NCI-H345 (cell line): ENCODE results near the gene CACNA1A.
"Not testable (repeated sequence)": the region's sequence is repeated elsewhere in the genome, so short reads cannot be mapped to it uniquely, and the experiment has no call there.

Source experiments
- DNase-seq: peaks from one replicate; lab custom pipeline; 2025; lab: John Stamatoyannopoulos, UW

Gene CACNA1A

DNA sequence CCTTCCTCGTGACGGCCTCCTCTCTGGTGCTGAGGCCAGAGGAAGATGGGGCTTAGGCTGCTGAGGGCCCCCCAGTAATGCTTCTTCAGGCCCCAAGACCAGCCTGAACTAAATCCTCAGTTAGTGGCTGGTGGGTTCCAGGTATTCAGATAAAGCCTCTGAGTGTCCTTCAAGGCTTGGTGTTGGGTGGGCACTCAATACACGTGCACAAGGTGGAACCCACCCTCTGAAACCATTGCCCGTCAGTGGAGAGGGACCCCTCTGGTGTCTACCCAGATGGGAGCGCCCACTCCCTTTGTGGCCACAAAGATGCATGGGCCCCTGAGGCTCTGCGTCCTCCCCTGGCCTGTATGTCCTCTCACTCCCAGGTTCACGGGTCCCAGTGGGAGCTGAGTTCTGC is 277.0 kb downstream of the CACNA1A start:
- DNase-seq = no peak

DNA sequence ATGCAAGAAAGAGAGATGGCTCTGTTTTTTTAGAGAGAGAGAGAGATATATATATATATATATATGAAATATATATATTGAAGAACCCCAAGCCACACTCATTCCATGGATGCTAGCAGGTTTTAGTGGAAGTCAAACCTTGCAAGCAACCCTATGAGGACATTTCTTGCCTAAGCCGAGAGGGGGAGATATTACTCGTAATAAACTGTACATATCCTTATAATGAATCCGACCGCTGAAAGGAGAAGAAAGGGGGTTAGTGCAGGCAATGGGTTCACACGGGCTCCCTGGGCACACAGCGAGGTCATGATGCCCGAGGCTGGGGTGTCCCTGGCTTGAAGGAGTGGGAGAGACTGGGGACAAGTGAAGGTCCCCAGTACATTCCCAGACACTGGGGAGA is 277.7 kb downstream of the CACNA1A start:
- DNase-seq = no peak

DNA sequence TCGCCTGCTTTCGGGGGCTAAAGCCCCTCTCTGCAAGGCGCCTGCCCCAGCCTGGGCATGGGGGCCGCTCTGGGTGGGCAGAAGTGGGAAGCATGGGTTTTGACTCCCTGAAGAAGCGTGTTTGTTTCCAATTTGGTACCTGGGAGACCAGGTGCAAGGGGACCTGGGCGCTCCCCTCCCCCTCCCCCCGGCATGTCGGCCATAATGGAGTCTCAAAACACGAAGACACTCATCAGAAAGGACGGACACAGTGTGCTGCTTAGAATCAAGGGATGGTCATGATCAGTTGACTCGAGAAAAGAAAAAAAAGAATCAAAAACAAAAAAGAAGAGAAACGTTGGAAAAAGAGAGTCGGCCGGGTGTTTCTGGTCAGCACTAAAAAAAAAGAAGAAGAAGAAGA is 279.3 kb downstream of the CACNA1A start:
- DNase-seq = no peak

DNA sequence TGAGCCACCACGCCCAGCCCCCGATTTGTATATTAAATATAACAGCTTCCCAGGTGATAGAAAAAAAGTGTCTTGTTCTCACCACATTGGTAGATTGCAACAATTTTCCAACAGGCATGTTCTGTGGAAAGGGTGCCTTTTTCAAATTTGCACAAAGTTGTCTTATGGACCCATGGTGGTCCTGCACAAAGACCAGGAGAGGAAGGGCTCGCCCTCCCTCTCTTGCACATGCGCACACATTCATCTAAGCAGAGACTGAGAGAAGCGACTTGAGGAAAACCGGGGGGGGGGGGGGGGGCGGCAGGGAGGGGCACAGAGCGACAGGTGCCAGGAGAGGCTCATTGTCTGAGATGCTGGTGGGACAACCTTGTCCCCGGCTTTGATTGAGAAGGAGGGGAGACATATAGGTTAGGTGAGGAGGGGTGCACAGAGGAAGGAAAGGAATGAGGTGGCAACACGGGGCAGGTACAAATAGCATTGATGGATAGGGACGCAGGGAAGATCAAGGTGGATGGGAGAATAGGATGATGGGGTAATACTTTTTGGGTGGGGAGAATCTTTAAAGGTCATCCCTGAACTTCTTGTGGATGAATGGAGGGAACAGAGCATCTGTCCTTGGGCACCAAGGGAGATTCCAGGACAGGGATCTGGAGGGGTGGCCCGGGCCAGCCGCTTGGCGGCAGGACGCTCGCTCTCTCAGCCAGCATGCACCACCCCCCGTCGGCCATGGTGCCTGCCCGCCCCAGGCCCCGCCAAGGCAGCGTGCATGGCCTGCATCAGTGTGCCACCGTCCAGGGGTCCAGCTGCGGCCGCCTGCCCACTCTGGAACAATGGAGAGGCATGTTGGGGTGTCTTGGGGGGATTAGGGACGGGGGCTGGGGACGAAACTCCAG is 280.1 kb downstream of the CACNA1A start:
- no peak for DNase-seq

DNA sequence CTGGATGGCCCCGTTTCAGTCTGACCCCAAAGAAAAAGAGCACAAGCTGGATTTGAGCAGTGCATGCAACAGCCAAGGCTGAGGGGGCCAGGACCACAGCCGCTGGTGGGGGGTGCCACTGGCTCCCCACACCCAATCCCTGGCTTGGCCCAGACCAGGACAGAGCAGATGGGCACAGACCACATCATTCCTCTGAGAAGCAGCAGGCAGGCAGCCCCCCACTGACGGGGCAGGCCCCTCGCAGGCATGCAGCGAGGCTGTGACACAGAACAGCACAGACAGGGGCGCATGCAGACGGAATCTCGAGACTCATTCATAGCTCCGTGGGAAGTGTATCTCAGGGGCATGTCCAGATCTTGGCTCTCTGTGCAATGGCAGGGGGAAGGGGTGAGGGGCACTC is 281.2 kb downstream of the CACNA1A start:
- no peak for DNase-seq

DNA sequence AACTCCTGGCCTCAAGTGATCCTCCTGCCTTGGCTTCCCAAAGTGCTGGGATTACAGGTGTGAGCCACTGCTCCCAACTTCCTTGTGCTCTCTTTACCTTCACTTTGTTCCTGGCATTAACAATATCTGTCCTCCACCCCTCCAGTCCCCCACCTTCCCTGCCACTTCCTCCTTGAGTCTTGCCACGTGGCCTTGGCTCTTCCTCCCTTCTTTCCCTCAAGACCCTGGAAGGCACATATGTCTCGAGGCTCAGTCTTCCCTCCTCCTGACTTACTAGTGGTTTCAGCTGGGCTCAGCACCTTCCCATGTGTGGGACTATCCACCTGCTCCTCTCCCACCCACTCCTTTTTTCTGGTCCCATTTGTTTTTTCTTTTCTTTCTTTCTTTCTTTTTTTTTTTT is 285.4 kb downstream of the CACNA1A start:
- DNase-seq = no peak

DNA sequence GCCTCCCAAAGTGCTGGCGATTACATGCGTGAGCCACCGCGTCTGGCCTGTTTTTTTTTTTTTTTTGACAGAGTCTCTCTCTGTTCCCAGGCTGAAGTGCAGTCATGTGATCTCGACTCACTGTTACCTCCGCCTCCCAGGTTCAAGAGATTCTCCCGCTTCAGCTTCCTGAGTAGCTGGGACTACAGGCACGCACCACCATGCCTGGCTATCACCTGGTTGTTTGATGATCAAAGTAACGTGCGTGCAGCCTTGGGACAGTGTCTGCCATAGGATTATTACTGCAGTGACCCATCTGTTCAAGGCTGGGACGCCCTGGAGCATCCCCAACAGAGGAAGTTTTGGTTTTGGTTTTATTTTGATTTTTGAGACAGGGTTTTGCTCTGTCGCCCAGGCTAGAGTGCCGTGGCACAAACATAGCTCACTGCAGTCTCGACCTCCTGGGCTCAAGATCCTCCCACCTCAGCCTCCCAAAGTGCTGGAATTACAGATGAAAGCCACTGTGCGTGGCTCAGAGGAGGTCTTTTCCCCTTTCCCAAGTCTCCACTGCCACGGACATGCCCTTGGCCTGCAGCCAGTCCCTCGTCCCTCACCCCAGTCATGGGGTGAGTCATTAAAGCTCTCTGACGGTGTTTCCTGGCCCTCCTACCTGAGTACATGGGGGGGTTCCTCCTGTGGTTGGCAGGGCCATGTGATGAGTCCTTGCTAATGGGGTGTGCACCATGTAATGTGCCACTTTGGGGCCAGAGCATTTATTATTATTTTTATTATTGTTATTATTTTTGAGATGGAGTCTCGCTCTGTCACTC is 290.5 kb downstream of the CACNA1A start:
- DNase-seq = no peak

DNA sequence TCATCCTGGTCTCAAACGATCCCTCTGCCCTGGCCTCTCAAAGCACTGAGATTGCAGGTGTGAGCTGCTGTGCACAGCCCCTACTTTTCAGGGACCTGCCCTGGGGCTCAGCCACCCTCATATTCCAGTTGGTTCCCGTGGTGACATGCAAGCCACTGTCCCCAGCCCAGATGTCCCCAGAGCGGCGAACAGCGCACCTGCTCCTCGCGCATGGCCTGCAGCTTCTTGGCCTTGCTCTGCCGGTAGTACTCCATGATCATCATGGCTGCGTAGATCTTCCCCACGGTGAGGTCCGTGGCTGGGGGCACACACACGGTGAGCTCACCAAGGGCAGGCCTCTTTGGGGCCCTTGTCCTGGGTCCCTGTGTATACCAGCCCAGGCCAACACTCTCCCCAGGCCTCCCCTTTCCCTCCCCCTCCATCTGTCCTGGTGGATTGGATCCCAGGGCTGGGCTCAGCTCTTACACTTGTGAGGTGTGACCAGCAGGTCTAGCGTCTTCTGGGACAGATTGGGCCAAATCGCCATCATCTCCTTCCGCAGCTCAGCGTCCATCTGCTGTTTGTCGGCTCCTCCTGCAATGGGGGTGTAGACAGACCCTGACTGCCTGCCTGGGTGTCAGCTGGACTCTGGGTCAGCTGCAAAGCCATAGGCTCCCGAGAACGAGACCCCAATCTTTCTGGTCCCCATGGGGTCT is 292.1 kb downstream of the CACNA1A start:
- no peak for DNase-seq

DNA sequence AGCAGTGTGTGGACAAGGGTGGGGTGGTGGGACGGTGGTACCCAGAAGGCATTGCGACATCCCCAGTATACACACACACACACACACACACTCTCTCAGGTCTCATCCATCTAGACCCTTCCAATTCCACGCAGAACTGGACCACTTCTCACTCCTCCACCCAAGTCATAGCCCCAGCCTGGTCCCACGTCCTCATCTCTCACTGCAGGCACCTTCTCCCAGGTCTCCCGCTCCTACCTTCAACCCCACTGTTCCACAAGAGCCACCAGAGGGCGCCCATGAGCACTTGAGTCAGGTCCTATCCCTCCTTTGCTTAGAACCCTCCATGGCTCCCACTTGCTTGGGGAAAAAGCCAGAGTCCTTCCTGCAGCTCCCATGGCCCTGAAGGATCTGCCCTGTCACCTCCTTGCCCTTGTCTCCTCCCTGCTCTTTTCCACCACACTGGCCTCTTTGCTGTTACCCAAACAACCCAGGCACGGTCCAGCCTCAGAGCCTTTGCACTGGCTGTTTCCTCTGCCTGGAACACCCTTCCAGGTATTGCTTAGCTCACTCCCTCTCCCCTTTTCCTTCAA is 293.4 kb downstream of the CACNA1A start:
- peak; percentile 23 for DNase-seq

DNA sequence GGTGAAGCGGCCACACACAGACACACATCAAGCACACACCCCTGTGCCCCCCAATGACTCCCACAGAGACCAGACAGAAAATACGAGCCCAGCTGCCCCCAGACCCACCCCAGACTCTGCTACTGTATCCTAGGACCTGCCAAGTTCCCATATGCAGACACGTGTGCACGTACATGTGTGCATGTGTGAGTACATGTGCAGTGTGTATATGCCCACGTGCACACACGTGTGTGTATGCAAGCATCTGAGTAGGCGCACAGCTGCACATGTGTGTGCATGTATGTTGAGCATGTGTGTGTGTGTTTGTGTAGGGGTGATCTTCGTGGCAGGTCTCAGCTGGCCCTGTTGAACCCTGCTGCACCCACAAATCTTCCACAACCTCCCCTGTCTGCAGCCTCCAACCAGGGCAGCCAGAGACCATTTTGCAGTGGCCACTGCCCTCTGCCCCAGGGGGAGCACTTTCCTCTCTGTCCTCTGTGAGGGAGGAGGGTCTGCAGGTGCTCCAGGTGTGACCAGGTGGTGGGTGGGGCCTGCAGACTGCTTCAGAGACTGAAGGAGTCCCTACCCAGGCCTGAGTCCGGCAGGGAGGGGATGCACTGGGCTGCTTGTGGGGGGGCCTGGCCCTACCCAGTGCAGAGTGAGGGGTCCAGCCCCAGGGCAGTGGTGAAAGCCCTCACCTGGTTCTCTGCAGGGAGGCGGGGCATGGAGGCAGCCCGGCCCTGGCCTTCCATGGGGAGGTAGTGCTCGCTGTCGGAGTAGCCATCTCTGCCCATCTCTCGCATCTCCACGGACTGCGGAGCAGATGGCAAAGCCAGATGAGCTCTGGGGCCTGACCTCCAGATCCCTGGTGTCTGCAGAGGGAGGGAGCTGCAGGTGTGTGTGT is 294.6 kb downstream of the CACNA1A start:
- DNase-seq = no peak

DNA sequence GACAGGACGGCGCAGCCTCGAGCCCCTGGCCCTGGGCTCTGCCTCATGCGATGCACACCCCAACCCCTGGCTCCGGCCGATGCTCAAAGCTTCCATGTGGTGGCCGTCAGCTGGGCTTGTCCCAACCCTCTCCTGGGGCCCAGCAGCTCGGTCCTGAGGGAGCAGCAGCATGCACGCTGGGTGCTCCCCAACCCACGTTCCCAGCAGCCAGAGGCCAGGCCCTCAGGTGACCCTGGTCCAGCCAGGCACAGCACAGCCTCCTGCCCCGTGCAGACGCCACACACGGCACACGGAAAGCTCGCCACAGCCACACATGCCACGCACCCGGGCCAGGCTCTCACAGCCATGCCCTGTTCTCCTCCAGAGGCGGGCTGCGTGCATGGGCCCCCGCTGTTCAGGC is 295.3 kb downstream of the CACNA1A start:
- DNase-seq = no peak

DNA sequence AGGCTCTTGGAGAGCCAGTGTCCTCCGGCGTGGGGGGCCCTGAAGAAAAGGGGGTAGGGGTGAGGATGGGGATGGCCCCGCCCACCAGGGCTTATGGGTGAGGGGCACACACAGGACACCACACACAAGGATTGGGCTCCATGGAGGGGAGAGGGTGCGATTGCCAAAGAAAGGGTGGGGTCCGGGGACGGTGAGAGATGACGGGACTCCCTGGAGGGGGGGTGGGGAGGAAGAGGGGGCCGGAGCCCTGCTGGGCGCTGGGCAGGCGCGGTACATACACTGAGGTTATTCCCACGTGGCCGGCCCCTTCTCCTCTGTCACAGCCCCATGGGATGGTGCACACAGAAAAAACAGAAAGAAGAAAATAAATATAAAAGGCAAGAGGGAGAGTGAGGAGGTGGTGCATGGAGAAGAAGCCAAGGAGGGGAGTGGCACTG is 295.9 kb downstream of the CACNA1A start:
- DNase-seq = no peak

DNA sequence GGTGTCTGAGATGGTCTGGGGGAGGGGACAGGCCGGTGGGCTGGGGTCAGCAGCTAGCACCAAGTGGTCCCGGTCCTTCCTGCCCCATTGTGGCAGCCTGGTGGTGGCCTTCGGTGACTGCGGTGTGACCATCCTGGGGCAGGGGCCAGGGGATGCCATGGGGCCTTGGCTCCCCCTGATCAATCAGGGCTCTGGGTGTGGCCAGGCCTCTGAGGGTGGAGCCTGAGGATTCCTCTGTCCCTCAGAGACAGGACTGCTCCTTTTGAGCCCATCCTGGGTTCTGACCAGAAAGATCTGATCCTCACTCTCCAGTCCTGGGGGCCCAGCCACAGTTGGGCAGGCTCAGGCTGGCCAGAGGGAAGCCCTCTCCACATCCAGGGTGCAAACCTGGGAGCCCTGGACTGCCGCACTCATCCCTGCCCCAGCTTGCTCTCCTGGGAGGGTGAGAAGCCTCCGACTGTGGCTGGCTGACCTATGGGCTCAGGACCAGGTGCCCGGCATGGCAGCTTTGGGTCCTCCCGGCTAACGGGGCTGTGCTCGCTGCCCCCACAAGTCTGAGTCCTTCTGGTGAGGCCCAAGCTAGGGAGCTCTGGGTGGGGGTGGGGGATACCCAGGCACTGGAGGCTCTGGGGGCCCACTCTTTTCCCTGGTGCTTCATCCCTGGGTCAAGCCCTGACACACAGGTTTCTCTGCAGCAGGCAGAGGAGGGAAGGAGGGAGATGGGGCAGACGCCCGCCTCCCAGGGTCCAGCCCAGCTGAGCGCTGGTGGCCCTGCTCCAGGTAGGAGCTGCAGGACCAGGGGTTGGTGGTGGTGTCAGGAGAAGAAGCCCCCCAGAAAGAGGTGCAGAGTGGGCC is 296.6 kb downstream of the CACNA1A start:
- no peak for DNase-seq

DNA sequence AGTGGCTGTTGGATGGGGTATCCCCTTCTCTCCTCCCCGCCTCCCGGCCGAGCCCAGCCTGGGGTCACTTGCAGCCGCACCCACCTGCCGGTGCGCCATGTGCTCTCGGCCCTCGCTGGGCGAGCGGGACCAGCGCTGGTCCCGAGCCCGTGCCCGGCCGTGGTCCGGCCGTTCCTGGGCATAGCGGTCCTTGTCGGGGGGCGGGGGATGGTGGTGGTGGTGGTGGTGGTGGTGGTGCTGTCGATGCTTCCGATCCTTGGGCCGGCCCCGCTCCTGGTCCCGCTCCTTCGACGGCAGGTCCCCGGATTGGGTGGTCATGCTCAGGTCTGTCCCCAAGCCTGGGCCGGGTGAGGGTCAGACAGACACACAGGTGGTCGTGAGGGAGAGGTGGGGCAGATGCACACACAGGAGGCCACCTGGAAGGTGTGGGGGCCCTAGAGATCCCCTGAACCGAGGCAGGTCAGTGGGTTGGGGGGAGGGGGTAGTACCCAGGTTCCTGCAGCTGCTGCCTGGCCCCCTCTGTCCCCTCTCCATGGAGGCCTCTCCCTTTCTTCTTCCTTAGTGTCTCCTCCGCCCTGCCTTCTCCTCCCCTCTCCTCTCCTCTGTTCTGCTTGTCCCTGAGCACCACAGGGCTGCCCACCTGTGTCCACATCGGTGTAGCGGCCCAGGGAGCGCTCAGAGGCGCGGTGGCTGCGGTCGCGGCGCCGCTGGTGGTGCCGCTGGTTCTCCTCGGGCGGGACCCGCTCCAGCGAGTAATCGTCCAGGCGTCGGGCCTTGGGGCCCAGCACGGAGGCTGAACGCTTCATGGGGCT is 297.4 kb downstream of the CACNA1A start:
- DNase-seq = no peak

DNA sequence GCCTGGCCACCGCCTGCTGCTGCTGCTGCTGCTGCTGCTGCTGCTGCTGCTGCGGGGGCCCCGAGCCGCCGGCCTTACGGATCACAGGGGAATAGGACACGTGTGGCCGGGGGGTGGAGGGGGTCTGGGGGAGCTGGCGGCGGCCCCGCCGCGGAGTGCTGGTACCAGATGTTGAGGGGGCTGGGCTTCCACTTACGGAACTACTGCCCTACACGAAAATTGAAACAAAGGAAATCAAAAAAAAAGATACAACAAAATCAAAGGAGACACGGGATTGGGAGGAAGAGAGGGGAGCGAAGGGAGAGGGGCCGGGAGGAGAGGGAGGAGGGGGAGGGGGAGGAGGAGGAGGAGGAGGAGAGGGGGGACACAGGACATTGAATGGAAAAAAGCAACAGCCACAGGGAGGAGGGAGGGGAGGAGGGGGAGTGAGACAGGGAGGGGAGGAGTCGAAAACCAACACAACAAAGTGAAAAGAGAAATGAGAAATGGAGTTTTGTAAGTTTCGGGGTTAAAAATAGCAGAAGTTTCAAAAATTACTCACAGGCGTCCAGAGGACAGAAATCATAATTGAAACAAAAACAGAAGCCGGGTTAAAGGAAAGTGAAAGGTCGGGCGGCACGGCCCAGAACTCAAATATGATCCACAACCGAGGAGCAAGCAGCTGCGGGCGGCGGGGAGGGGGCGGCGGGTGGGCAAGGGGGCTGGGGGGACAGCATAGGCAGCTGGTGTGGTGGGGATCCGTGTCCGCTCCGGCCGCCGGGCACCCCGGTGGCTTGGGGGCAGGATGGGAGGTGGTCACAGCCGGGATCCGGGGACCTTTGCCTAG is 298.2 kb downstream of the CACNA1A start:
- DNase-seq = no peak

DNA sequence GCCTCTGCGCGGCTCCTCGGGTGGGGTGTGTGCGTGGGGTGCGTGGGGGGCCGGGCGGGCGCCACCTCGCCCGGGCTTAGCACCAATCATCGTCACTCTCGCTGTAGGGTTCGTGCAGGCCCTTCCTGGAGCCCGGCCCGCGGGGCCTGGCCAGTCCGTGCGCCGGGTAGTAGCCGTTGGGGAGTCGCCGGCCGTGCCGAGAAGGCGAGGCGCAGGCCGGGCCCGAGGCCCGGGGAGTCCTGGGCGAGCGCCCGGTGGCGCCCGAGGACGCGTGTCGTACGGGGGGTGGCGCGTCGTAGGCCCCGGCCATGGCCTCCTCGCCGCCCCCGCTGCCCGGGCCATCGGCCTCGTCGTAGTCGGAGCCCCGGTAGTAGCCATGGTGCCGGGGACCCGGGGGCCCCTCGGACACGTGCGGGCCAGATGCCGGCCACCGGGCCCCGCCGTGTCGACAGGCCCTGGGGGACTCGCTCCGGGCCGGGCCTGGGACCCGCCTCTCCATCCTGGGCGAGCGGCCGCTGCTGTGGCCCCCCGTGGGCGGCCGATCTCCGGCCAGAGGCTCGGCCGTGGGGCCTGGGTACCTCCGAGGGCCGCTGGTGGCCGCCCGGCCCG is 298.9 kb downstream of the CACNA1A start:
- no peak for DNase-seq

DNA sequence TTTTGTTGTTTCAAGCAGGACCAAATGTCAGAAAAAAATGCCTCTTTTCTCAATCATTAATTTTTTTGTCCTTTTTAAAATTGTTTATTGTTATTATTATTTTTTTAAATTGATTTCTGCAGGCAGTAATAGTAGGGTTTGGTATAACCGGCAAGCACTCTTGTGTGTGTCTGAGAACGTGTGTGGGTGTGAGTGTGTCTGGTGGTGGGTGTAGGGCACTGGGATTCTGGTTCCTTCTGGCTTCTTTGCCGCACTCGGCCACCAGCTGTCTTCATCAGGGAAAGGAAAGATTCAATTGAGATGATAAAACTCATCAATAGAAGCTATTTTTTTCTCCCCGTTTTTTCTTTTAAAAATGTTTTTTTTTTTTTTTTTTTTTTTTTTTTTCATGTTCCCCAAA is 299.7 kb downstream of the CACNA1A start:
- no peak for DNase-seq

DNA sequence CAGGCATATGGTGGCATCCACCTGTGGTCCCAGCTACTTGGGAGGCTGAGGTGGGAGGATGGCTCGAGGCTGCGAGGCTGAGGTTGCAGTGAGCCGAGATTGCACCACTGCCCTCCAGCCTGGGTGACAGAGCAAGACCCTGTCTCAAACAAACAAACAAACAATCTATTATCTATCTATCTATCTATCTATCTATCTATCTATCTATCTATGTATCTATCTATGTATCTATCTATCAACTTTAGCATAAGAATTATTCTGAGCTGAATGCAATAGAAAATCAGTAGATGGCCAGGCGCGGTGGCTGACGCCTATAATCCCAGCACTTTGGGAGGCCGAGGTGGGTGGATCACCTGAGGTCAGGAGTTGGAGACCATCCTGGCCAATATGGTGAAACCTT is 304.2 kb downstream of the CACNA1A start:
- DNase-seq = not testable (repeated sequence)
